GM10266 (cell line): Measurements from ENCODE around the gene DHX36.

Source experiments
- DNase-seq: peaks from one replicate; pipeline ENCODE4 v3.0.0; 2012; ENCODE audit errors: extremely low spot score
- TF ChIP-seq, protein P1 (sequence below): IDR thresholded peaks from 2 replicates; pipeline ENCODE4 v1.5.1; 2012; ENCODE audit warnings: mild to moderate bottlenecking, low read depth; ENCODE audit not compliant: control insufficient read depth, insufficient read depth; ENCODE audit errors: missing control alignments

Gene DHX36

DNA sequence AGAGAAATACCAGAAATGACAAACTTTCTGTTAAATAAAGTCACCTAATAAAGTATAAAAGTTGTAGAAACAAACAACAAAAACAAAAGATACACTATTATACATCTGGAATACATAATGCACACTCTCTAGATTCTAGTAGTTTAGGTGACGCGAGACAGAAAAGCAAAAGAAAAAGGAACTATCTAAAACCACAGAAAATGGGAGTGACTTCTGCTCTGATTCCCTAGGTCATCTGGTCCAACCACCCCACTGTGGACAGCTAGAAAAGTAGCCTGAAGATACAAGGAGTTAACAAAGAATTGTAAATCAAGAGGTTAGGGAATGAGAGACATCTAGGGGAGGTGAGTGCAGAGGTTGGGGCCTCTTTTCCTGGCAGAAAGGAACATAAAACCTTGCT, 39.1 kb downstream of the DHX36 start:
- no peak for DNase-seq
- TF ChIP-seq, protein P1, sequence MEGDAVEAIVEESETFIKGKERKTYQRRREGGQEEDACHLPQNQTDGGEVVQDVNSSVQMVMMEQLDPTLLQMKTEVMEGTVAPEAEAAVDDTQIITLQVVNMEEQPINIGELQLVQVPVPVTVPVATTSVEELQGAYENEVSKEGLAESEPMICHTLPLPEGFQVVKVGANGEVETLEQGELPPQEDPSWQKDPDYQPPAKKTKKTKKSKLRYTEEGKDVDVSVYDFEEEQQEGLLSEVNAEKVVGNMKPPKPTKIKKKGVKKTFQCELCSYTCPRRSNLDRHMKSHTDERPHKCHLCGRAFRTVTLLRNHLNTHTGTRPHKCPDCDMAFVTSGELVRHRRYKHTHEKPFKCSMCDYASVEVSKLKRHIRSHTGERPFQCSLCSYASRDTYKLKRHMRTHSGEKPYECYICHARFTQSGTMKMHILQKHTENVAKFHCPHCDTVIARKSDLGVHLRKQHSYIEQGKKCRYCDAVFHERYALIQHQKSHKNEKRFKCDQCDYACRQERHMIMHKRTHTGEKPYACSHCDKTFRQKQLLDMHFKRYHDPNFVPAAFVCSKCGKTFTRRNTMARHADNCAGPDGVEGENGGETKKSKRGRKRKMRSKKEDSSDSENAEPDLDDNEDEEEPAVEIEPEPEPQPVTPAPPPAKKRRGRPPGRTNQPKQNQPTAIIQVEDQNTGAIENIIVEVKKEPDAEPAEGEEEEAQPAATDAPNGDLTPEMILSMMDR, result no peak

DNA sequence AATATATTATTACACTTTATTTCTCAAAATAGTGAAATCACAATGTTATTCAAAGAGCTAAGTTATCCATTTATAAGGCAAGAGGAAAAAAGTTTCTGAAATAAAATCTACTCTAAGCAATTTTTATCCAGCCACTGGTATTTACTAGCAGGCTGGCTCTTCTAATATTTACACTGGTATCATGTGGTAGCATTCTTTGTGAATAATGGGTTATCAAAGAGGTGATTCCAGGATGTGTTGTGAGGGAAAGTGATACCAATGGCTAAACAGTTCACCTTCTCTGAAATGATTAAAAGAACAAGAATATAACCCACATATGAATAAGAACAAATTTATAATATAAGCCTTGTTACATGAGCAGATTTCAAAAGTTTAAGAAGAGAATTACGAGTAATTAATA, 44.1 kb downstream of the DHX36 start:
- TF ChIP-seq, protein P1, result no peak
- DNase-seq, result no peak

DNA sequence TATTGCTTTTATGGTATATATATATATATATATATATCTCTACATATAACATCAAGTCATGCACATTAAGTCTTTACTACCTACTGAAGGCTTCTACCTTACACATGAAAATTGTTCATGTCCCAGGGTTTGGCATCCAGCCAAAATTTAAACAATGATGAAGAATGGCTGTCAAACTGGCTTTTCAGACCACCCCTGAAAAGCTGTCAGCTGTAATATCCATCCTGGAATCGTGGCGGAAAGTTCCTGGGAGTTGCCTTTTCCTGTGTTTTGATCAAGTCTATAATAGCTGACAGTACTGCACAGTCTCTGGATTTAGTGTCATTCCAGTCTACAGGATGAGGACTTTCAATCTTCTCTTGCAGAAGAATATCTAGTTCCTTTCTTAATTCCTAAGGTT, 48.3 kb downstream of the DHX36 start:
- TF ChIP-seq, protein P1, result no peak
- no peak for DNase-seq

DNA sequence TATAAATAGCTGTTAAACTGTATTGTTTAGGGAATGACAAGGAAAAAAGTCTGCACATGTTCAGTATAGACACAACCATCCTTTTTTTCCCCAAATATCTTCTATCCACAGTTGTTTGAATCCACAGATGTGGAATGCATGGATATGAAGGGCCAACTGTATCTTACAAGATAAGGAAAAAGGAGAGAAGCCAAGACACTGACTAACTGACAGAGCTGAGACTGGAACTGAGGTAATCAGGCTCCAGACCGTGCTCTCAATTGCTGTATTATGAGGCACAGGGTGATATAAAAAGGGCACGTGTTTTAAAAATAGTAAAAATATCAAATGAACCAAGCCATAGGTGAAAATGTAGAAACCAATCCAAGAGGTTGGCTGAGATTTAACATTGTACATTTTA, 49.0 kb downstream of the DHX36 start:
- DNase-seq, result no peak
- TF ChIP-seq, protein P1, result no peak

DNA sequence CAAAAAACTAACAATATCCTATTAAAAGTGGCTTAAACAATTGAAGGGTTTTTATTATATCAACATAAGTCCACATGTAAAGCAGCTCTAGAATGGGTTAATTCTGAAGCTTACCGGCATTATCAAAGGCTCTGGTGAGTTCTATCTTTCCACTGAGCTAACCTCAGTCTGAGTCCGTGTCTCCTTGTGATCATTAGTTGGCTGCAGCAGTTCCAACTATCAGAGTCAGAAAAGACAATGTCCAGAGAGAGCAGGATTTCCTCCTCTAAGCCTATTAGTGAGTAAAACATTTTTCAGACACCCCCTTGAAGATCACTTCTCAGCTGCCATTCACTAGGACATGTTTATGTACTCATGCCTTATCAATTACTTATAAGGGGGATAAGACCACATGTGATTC, 49.9 kb downstream of the DHX36 start:
- TF ChIP-seq, protein P1, result no peak
- DNase-seq, result no peak

DNA sequence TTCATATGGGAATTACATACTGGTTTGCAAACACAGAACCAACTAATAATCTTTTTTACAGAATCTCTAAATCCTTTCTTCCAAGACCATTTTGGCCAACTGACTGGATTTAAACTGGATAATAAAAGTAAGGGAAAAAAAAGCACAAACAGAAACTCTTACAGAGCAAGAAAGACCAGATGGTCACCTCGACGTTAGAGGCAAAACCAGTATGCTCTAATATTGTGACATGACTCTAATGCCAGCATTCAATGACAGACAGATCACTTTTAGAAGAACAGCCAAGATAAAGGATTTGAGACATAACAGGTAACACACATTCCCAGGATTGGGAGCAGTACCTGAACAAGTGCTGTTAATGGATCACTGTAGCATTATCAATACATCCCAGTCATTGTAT, 50.9 kb downstream of the DHX36 start:
- TF ChIP-seq, protein P1, result no peak
- no peak for DNase-seq

DNA sequence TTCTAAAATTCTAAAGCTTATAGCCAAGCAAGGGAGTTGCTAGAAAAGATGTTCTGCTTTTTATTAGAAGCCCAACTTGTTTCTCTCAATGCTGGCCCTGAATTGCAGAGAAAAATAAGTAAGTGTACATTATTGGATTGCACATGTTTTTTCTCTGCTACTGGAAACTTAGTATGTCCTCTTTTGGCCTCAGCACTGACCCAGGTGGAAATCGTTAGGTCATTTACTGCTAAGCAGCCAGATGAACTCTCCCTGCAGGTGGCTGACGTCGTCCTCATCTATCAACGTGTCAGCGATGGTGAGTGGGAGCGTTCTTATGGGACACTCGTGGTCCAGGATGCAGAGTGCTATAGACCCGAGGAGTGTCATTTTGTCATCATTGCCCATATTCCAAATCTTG, 69.8 kb downstream of the DHX36 start:
- no peak for DNase-seq
- TF ChIP-seq, protein P1, result no peak
